WTC11 (cell line): Measurements from ENCODE around the gene EIF4G3.

Experiments used
- CTCF ChIP-seq: fragments of 200-600 bp; IDR thresholded peaks from 2 replicates; pipeline ENCODE4 v1.8.0; 2022; ENCODE audit warnings: antibody characterized with exemption
- ESRRA ChIP-seq: sonication (generic); formaldehyde crosslinking; IDR thresholded peaks from 2 replicates; pipeline ENCODE4 v1.8.1; 2022; ENCODE audit warnings: mild to moderate bottlenecking, missing genetic modification reagents, borderline replicate concordance
- IRF2 ChIP-seq: sonication (generic); formaldehyde crosslinking; IDR thresholded peaks from 2 replicates; pipeline ENCODE4 v1.8.0; 2022; ENCODE audit warnings: low read depth, missing genetic modification reagents, borderline replicate concordance
- PRDM15 ChIP-seq: sonication (generic); formaldehyde crosslinking; IDR thresholded peaks from 2 replicates; pipeline ENCODE4 v1.8.0; 2022; ENCODE audit warnings: missing genetic modification reagents
- SMAD3 ChIP-seq: sonication (generic); formaldehyde crosslinking; IDR thresholded peaks from 2 replicates; pipeline ENCODE4 v1.8.0; 2022; ENCODE audit warnings: missing genetic modification reagents, mild to moderate bottlenecking, borderline replicate concordance
- TEAD4 ChIP-seq: sonication (generic); formaldehyde crosslinking; IDR thresholded peaks from 2 replicates; pipeline ENCODE4 v1.8.0; 2022; ENCODE audit warnings: mild to moderate bottlenecking, missing genetic modification reagents
- ZNF317 ChIP-seq: sonication (generic); formaldehyde crosslinking; IDR thresholded peaks from 2 replicates; pipeline ENCODE4 v1.8.1; 2023; ENCODE audit warnings: low read depth, mild to moderate bottlenecking, moderate library complexity, missing genetic modification reagents, borderline replicate concordance
- ZSCAN18 ChIP-seq: fragments of 250-450 bp; sonication (Bioruptor Pico); IDR thresholded peaks from 2 replicates; pipeline ENCODE4 v2.1.2; 2022; ENCODE audit warnings: mild to moderate bottlenecking, moderate library complexity
- TF ChIP-seq, protein P1 (sequence below): fragments of 250-450 bp; sonication (Bioruptor Pico); IDR thresholded peaks from 2 replicates; pipeline ENCODE4 v1.9.0; 2021; ENCODE audit warnings: mild to moderate bottlenecking

- TF ChIP-seq TEAD4 = no peak
- TF ChIP-seq SMAD3 (CRISPR knock-in tag) = no peak
- no peak for TF ChIP-seq CTCF
- TF ChIP-seq PRDM15 (CRISPR knock-in tag) = no peak
- TF ChIP-seq, protein P1, sequence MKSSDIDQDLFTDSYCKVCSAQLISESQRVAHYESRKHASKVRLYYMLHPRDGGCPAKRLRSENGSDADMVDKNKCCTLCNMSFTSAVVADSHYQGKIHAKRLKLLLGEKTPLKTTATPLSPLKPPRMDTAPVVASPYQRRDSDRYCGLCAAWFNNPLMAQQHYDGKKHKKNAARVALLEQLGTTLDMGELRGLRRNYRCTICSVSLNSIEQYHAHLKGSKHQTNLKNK = no peak
- TF ChIP-seq ZNF317 (CRISPR knock-in tag) = no peak
- no peak for TF ChIP-seq IRF2
- no peak for TF ChIP-seq ZSCAN18 (CRISPR knock-in tag)
- no peak for TF ChIP-seq ESRRA (CRISPR knock-in tag)
Observed at GRCh38 chr1:20790785-20791184, 385.9 kb downstream of the EIF4G3 start.
